ENCODE data around the gene ABHD14A.
A peak's percentile ranks its signal among the peaks of the same experiment; 100 is the strongest.

Gene ABHD14A

GRCh38 chr3:51940648-51941462 is 34.0 kb upstream of the ABHD14A start:
- DNase-seq (ENCODE audit: low read depth in 2 of 2) = no peak

- no peak for DNase-seq (ENCODE audit: low read depth in 2 of 2)
Measured at GRCh38 chr3:51941463-51941797, 33.4 kb upstream of the ABHD14A start.

- DNase-seq (ENCODE audit: low read depth in 2 of 2) = peak; percentile 99 to 100
Measured at GRCh38 chr3:51941798-51942602, 32.9 kb upstream of the ABHD14A start, which contains the start of the genes PARP3 and RRP9. TSS of gene PARP3 (plus strand) at chr3:51942363. CDS start at chr3:51943356, 993 bp downstream. TSS of gene RRP9 (minus strand) at chr3:51941904. CDS start at chr3:51941867, 37 bp downstream.

- DNase-seq (ENCODE audit: low read depth in 2 of 2) = peak; percentile 29 to 41
Measured at GRCh38 chr3:51942603-51943450, 32.0 kb upstream of the ABHD14A start.

GRCh38 chr3:51943451-51944391 is 31.1 kb upstream of the ABHD14A start:
- no peak for DNase-seq (ENCODE audit: low read depth in 2 of 2)

GRCh38 chr3:51944451-51945021 is 30.3 kb upstream of the ABHD14A start:
- no peak for DNase-seq (ENCODE audit: low read depth in 2 of 2)

GRCh38 chr3:51945031-51945840 is 29.6 kb upstream of the ABHD14A start:
- DNase-seq (ENCODE audit: low read depth in 2 of 2) = no peak

GRCh38 chr3:51945926-51946705 is 28.7 kb upstream of the ABHD14A start:
- DNase-seq (ENCODE audit: low read depth in 2 of 2) = no peak

- no peak for DNase-seq (ENCODE audit: low read depth in 2 of 2)
Measured at GRCh38 chr3:51946796-51947195, 28.1 kb upstream of the ABHD14A start.

GRCh38 chr3:51947215-51947900 is 27.5 kb upstream of the ABHD14A start:
- DNase-seq (ENCODE audit: low read depth in 2 of 2) = no peak

GRCh38 chr3:51948016-51948580 is 26.8 kb upstream of the ABHD14A start:
- no peak for DNase-seq (ENCODE audit: low read depth in 2 of 2)

GRCh38 chr3:51949121-51949520 is 25.7 kb upstream of the ABHD14A start:
- no peak for DNase-seq (ENCODE audit: low read depth in 2 of 2)

- no peak for DNase-seq (ENCODE audit: low read depth in 2 of 2)
Measured at GRCh38 chr3:51950899-51951298, 24.0 kb upstream of the ABHD14A start.

GRCh38 chr3:51953445-51953844 is 21.4 kb upstream of the ABHD14A start:
- DNase-seq (ENCODE audit: low read depth in 2 of 2) = no peak

- DNase-seq (ENCODE audit: low read depth in 2 of 2) = no peak
Measured at GRCh38 chr3:51954105-51954504, 20.8 kb upstream of the ABHD14A start.

- DNase-seq (ENCODE audit: low read depth in 2 of 2) = no peak
Measured at GRCh38 chr3:51954713-51955112, 20.2 kb upstream of the ABHD14A start.

- no peak for DNase-seq (ENCODE audit: low read depth in 2 of 2)
Measured at GRCh38 chr3:51955175-51955892, 19.5 kb upstream of the ABHD14A start, which contains the start of gene GPR62. TSS of gene GPR62 (plus strand) at chr3:51955381. CDS start at chr3:51955653, 272 bp downstream.
